GM06990 (cell line): ENCODE measurements around the gene ELOVL1.
"Not testable (repeated sequence)": the region's sequence is repeated elsewhere in the genome, so short reads cannot be mapped to it uniquely, and the experiment has no call there.

ENCODE experiments used
- DNase-seq: peaks from one replicate; pipeline ENCODE4 v3.0.0-alpha.2; 2011; ENCODE audit not compliant: insufficient read length; ENCODE audit errors: extremely low read depth
- H3K27me3 ChIP-seq: replicated peaks from 2 replicates; pipeline ENCODE4 v1.6.0; 2011; ENCODE audit warnings: low read length; ENCODE audit not compliant: control insufficient read depth, insufficient read depth
- H3K36me3 ChIP-seq: 2 replicates; pipeline ENCODE4 v1.5.1; 2011; ENCODE audit warnings: low read length; ENCODE audit not compliant: control insufficient read depth, insufficient read depth
- H3K4me3 ChIP-seq: replicated peaks from 2 replicates; pipeline ENCODE4 v1.5.1; 2011; ENCODE audit warnings: low read depth, mild to moderate bottlenecking, control low read depth, low read length
- CTCF ChIP-seq: IDR thresholded peaks from 2 replicates; pipeline ENCODE4 v1.5.1; 2011; ENCODE audit warnings: low read length, control low read depth, mild to moderate bottlenecking, inconsistent platforms; ENCODE audit not compliant: insufficient read depth, poor library complexity, severe bottlenecking

ELOVL1 gene

DNA sequence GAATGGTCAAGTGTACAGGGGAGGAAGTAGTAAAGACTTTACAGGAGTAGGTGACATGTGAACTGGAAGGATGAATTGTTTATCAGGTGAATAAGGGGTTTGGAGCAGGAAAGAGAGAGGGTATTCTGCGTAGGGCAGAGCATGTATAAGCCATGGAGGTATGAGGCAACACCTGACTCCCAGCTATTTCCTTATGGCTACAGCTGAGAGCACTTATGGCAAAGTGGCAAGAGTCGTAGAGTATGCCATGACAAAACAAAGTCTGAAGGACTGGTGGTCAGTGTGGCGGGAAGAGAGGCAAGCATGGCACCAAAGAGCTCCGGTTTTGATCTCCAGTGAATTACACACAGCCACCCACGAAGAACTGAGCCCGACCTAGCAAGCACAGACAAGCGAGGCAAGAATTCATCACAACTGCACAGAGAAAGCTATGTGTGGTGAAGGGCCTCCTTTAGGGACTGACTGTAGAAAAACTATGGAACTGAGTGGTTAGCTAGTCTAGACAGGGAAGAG, 9.0 kb upstream of the ELOVL1 start:
- H3K4me3 ChIP-seq: no peak overlapping the region
- no peaks in the 10 kb centered on the region for H3K27me3 ChIP-seq
- DNase-seq: no peak
- no peak for TF ChIP-seq CTCF
- no peaks in the 10 kb centered on the region; the same call in none of the 2 replicates for H3K36me3 ChIP-seq

GRCh38 chr1:43373066-43373940, 5.5 kb upstream of the ELOVL1 start:
- Histone ChIP-seq H3K27me3 (no peaks in the 10 kb centered on the region), H3K36me3 (no peaks in the 10 kb centered on the region; the same call in 1 of the 2 replicates), H3K4me3 (no peak overlapping the region)
- no peak for DNase-seq
- no peak for TF ChIP-seq CTCF

DNA sequence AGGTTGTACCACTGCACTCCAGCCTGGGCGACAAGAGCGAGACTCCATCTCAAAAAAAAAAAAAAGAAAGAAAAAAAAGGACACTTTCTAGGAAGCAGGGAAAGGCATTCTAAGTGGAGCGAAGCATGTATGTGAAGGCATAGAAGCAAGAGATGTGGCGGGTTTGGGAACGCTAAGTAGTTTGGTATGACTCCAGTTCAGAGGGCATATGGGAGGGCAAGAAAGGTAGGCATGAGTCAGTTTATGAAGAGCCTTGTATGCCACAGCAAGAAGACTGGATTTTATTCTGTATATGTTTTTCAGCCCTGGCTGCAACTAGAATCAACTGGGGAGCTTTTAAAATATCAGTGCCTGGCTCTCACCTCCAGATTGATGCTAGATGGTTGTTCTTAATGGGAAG, 4.4 kb upstream of the ELOVL1 start:
- Histone ChIP-seq H3K27me3 (no peaks in the 10 kb centered on the region), H3K4me3 (no peak overlapping the region), H3K36me3 (no peaks in the 10 kb centered on the region; the same call in 1 of the 2 replicates)
- no peak for DNase-seq
- no peak for TF ChIP-seq CTCF

DNA sequence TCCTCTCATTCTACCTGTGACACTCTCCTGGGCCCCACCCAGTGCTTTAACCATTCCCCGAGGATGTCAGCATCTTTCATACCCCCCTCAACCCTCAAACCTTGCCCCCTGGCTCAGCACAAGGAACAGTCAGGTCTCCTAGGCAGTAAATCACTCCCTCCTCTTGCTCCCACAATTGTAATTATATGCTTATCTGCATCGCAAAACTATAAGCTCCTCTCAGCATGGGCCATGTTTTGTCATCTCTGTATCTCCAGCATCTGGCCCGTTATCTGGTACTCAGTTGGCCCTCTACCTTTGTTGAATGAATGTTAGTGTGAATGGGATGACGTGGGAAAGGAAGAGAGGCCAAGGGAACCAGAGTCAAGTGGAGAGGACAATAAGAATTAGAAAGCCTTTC, 2.8 kb upstream of the ELOVL1 start:
- Histone ChIP-seq H3K4me3 (no peak overlapping the region), H3K27me3 (no peaks in the 10 kb centered on the region), H3K36me3 (no peaks in the 10 kb centered on the region; the same call in 1 of the 2 replicates)
- TF ChIP-seq CTCF: no peak
- no peak for DNase-seq

DNA sequence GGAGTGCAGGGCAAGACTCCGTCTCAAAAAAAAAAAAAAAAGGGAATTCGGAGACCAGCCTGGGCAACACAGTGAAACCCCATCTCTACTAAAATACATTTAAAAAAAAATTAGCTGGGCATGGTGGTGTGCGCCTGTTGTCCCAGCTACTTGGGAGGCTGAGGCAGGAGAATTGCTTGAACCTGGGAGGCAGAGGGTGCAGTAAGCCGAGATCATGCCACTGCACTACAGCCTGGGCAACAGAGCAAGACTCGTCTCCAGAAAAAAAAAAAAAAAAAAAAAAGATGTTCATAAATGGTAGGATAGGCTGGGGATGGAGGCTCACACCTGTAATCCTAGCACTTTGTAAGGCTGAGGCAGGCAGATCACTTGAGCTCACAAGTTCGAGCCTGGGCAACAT, 2.0 kb upstream of the ELOVL1 start:
- not testable (repeated sequence) for H3K27me3 ChIP-seq, H3K36me3 ChIP-seq, DNase-seq, H3K4me3 ChIP-seq

DNA sequence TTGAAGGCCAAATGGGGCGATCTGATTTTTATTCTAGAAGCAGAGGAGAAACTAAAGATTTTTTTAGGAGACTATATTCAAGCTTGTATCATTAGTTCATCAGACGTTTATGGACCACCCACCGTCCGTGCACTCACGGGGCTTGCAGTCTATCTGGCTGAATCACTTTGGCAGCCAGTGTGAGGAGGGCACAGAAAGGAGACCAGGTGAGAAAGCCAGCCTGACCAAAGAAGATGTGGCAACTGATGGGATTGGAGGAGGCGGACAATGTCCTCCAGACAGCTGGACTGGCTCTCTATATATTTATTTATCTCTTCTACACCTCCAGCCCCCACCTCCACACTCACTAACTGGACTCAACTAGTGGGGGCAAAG, 822 bp upstream of the ELOVL1 start:
- TF ChIP-seq CTCF: no peak
- peak overlapping the region; percentile 80 for H3K4me3 ChIP-seq
- H3K36me3 ChIP-seq: peaks cover 14% of the 10 kb centered on the region
- H3K27me3 ChIP-seq: no peaks in the 10 kb centered on the region
- DNase-seq: no peak
